K562 (cell line): ENCODE data around the gene TBX1. TPM values are rescaled to one million over a fixed set of nuclear protein-coding genes. Genes with fewer than 3 reads are reported as not detected.

Experiments
- ARNT ChIP-seq, 2 experiments: fragments of 450-650 bp; IDR thresholded peaks; 2 replicates each; pipeline ENCODE4 v1.6.1; 2016; ENCODE audit warnings: mild to moderate bottlenecking in 1 of 2
- BRCA1 ChIP-seq, 2 experiments: fragments of 450-650 bp in 1 of 2; sonication (generic) in 1 of 2; formaldehyde crosslinking in 1 of 2; IDR thresholded peaks; 2 replicates each; pipeline versions ENCODE4 v1.5.0 to v1.6.1; 2017 to 2020; ENCODE audit warnings: mild to moderate bottlenecking in 1 of 2, missing genetic modification reagents in 1 of 2
- CBX3 ChIP-seq, 2 experiments: IDR thresholded peaks; 1 replicate in 1 of 2; 2 replicates in 1 of 2; pipeline ENCODE4 v1.6.1; 2012; ENCODE audit warnings: inconsistent platforms in 2 of 2, low read length in 2 of 2, borderline replicate concordance in 1 of 2, control low read depth in 1 of 2
- CHCHD3 ChIP-seq: fragments of 250-450 bp; sonication (Bioruptor Pico); IDR thresholded peaks from 2 replicates; pipeline ENCODE4 v2.1.2; 2022; ENCODE audit warnings: mild to moderate bottlenecking
- EHMT2 ChIP-seq: fragments of 450-650 bp; IDR thresholded peaks from 2 replicates; pipeline ENCODE4 v1.6.1; 2018; ENCODE audit warnings: antibody characterized with exemption
- ELF1 ChIP-seq: fragments of 200-800 bp; sonication (Bioruptor generic); IDR thresholded peaks from 2 replicates; pipeline ENCODE4 v1.6.1; 2016; ENCODE audit warnings: missing genetic modification characterization, missing compliant biosample characterization
- EWSR1 ChIP-seq: fragments of 450-650 bp; IDR thresholded peaks from 2 replicates; pipeline ENCODE4 v1.6.1; 2018; ENCODE audit warnings: borderline replicate concordance, mild to moderate bottlenecking, low read depth, moderate library complexity; ENCODE audit not compliant: partially characterized antibody
- FUS ChIP-seq: fragments of 200-400 bp; formaldehyde crosslinking; optimal IDR thresholded peaks from 2 replicates; pipeline ENCODE3; 2017; ENCODE audit warnings: low read depth, low read length
- JUND ChIP-seq, 2 experiments: IDR thresholded peaks; 2 replicates in 1 of 2; 3 replicates in 1 of 2; pipeline ENCODE4 v1.6.1; 2011; ENCODE audit warnings: borderline replicate concordance in 2 of 2, low read depth in 2 of 2, low read length in 2 of 2, improper control_type of control experiment in 1 of 2, missing biosample characterization in 1 of 2, missing genetic modification characterization in 1 of 2, missing genetic modification reagents in 1 of 2
- MCM7 ChIP-seq, 2 experiments: fragments of 450-650 bp; IDR thresholded peaks; 2 replicates each; pipeline ENCODE4 v1.6.1; 2016 to 2018
- MTF1 ChIP-seq: fragments of 250-450 bp; sonication (Bioruptor Pico); IDR thresholded peaks from 2 replicates; pipeline ENCODE4 v1.9.0; 2021; ENCODE audit warnings: moderate library complexity, mild to moderate bottlenecking, inconsistent platforms, borderline replicate concordance
- MYBL2 ChIP-seq, 2 experiments: fragments of 450-650 bp in 1 of 2; sonication (generic) in 1 of 2; formaldehyde crosslinking in 1 of 2; IDR thresholded peaks; 2 replicates each; pipeline versions ENCODE4 v1.6.1 to v1.8.1; 2017 to 2022; ENCODE audit warnings: borderline replicate concordance in 1 of 2, inconsistent platforms in 1 of 2, low read depth in 1 of 2, mild to moderate bottlenecking in 1 of 2, missing genetic modification reagents in 1 of 2, moderate library complexity in 1 of 2
- NKRF ChIP-seq: fragments of 450-650 bp; IDR thresholded peaks from 2 replicates; pipeline ENCODE4 v1.6.1; 2016; ENCODE audit warnings: borderline replicate concordance
- OTX1 ChIP-seq: fragments of 450-650 bp; formaldehyde crosslinking; IDR thresholded peaks from 2 replicates; pipeline ENCODE4 v1.4.0; 2022; ENCODE audit warnings: mild to moderate bottlenecking
- PHF8 ChIP-seq: fragments of 200-600 bp; sonication (generic); IDR thresholded peaks from 2 replicates; pipeline ENCODE4 v1.6.1; 2012; ENCODE audit warnings: mixed run types, mild to moderate bottlenecking, inconsistent platforms, low read length, moderate library complexity, borderline replicate concordance
- POLR2H ChIP-seq: IDR thresholded peaks from 2 replicates; pipeline ENCODE4 v1.6.1; 2016; ENCODE audit warnings: missing genetic modification characterization, low read depth, mild to moderate bottlenecking, control low read depth, missing compliant biosample characterization, moderate library complexity
- SMAD4 ChIP-seq: fragments of 250-450 bp; sonication (Bioruptor Pico); conservative IDR thresholded peaks from 2 replicates; pipeline ENCODE4 v1.8.0; 2021; ENCODE audit warnings: inconsistent platforms, mild to moderate bottlenecking, moderate library complexity
- TEAD2 ChIP-seq: fragments of 450-650 bp; IDR thresholded peaks from 2 replicates; pipeline ENCODE4 v1.6.1; 2016; ENCODE audit warnings: missing genetic modification characterization, control low read depth, missing compliant biosample characterization
- TEAD4 ChIP-seq, 2 experiments: sonication (generic) in 1 of 2; formaldehyde crosslinking in 1 of 2; IDR thresholded peaks; 2 replicates each; pipeline versions ENCODE4 v1.6.1 to v1.8.0; 2012 to 2022; ENCODE audit warnings: borderline replicate concordance in 1 of 2, inconsistent platforms in 1 of 2, low read length in 1 of 2, mild to moderate bottlenecking in 1 of 2, missing genetic modification reagents in 1 of 2
- ZBED1 ChIP-seq: IDR thresholded peaks from 2 replicates; pipeline ENCODE4 v1.6.1; 2014
- ZNF408 ChIP-seq: fragments of 250-450 bp; sonication (Bioruptor Pico); IDR thresholded peaks from 2 replicates; pipeline ENCODE4 v1.4.0; 2020; ENCODE audit warnings: low read depth, mild to moderate bottlenecking, moderate library complexity
- polyA plus RNA-seq, 8 experiments: library from polyadenylated mRNA; depleted of rRNA in 4 of 8; stranded (reverse) in 5 of 8; unstranded in 3 of 8; fragments of >200 nt; fragmentation: Nextera tagmentation in 2 of 8; fragmentation: Illumina TruSeq in 1 of 8; extraction: Ambion mirVana in 2 of 8; extraction: Trizol in 1 of 8; gene quantifications; 2 replicates each; pipeline versions ENCODE4 v1.2.1 to v1.2.3, GENCODE V29; 2011 to 2014; ENCODE audit warnings: inconsistent platforms in 1 of 8, missing spikeins in 1 of 8
- total RNA-seq, 7 experiments: library from RNA; depleted of rRNA in 6 of 7; stranded (reverse); fragments of >200 nt in 6 of 7; fragmentation: Illumina TruSeq in 2 of 7; extraction: Trizol in 2 of 7; gene quantifications; 2 replicates each; pipeline versions ENCODE4 v1.2.1 to v1.2.3, GENCODE V29; 2011 to 2021; ENCODE audit warnings: low replicate concordance in 1 of 7
- TF ChIP-seq, protein P1 (sequence below): sonication (generic); formaldehyde crosslinking; IDR thresholded peaks from 2 replicates; pipeline ENCODE4 v1.8.0; 2022; ENCODE audit warnings: mild to moderate bottlenecking, low read depth, missing genetic modification reagents
- TF ChIP-seq, protein P2 (sequence below): fragments of 250-450 bp; sonication (Bioruptor Pico); IDR thresholded peaks from 2 replicates; pipeline ENCODE4 v1.9.0; 2021; ENCODE audit warnings: mild to moderate bottlenecking, inconsistent platforms

TBX1 gene
- total and polyA plus RNA-seq, 9 of the 15 experiments (the other 6 are each of a cell fraction or from before 2014, with no cell fraction given), result 0.07 to 35.0 (median 3.9) TPM

GRCh38 chr22:19774628-19775027 is 14.1 kb downstream of the TBX1 start (continued):
- TF ChIP-seq NKRF (no peak), PHF8 (0 out of 2 replicates have a peak, but pooled peaks have one; percentile 23), EHMT2 (no peak), ZBED1 (no peak), FUS (no peak), BRCA1 (IDR thresholded peaks at IDR 0.05) (no peak), BRCA1 (CRISPR knock-in tag; IDR thresholded peaks at IDR 0.05) (no peak), JUND (IDR thresholded peaks at IDR 0.05; ENCODE audit: borderline replicate concordance, low read depth, low read length) (no peak), JUND (tag; IDR thresholded peaks at IDR 0.05; ENCODE audit: borderline replicate concordance, low read depth, low read length) (no peak), CHCHD3 (CRISPR knock-in tag) (0 out of 2 replicates have a peak, but pooled peaks have one; percentile 1), EWSR1 (no peak), ZNF408 (CRISPR knock-in tag) (no peak), TEAD2 (tag) (no peak), MCM7 (IDR thresholded peaks at IDR 0.05) (no peak), CBX3 (IDR thresholded peaks at IDR 0.05; ENCODE audit: borderline replicate concordance in 1 of 2, low read length in 2 of 2) (peak in 1 of 2 experiments; percentile 24; a peak in 1 of 3 replicates), POLR2H (no peak), MTF1 (CRISPR knock-in tag) (no peak), OTX1 (CRISPR knock-in tag) (0 out of 2 replicates have a peak, but pooled peaks have one; percentile 47), MYBL2 (IDR thresholded peaks at IDR 0.05; ENCODE audit: low read depth) (no peak), MYBL2 (CRISPR knock-in tag; IDR thresholded peaks at IDR 0.05; ENCODE audit: borderline replicate concordance) (no peak), SMAD4 (CRISPR knock-in tag) (0 out of 2 replicates have a peak, but pooled peaks have one; percentile 2), ARNT (IDR thresholded peaks at IDR 0.05) (no peak), TEAD4 (IDR thresholded peaks at IDR 0.05; ENCODE audit: low read length) (no peak), TEAD4 (CRISPR knock-in tag; IDR thresholded peaks at IDR 0.05; ENCODE audit: borderline replicate concordance) (no peak), ELF1 (tag) (no peak)
- TF ChIP-seq, protein P1, sequence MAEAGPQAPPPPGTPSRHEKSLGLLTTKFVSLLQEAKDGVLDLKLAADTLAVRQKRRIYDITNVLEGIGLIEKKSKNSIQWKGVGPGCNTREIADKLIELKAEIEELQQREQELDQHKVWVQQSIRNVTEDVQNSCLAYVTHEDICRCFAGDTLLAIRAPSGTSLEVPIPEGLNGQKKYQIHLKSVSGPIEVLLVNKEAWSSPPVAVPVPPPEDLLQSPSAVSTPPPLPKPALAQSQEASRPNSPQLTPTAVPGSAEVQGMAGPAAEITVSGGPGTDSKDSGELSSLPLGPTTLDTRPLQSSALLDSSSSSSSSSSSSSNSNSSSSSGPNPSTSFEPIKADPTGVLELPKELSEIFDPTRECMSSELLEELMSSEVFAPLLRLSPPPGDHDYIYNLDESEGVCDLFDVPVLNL (CRISPR knock-in tag), result no peak
- TF ChIP-seq, protein P2, sequence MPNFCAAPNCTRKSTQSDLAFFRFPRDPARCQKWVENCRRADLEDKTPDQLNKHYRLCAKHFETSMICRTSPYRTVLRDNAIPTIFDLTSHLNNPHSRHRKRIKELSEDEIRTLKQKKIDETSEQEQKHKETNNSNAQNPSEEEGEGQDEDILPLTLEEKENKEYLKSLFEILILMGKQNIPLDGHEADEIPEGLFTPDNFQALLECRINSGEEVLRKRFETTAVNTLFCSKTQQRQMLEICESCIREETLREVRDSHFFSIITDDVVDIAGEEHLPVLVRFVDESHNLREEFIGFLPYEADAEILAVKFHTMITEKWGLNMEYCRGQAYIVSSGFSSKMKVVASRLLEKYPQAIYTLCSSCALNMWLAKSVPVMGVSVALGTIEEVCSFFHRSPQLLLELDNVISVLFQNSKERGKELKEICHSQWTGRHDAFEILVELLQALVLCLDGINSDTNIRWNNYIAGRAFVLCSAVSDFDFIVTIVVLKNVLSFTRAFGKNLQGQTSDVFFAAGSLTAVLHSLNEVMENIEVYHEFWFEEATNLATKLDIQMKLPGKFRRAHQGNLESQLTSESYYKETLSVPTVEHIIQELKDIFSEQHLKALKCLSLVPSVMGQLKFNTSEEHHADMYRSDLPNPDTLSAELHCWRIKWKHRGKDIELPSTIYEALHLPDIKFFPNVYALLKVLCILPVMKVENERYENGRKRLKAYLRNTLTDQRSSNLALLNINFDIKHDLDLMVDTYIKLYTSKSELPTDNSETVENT (CRISPR knock-in tag), result 0 out of 2 replicates have a peak, but pooled peaks have one; percentile 31
